ENCODE data around the gene SLC16A1. TPM values are rescaled to one million over a fixed set of nuclear protein-coding genes. Genes with fewer than 3 reads are reported as not detected.

Gene SLC16A1
- polyA plus RNA-seq, 3 donors, result 2.4 to 13.1 (median 10.3) TPM

DNA sequence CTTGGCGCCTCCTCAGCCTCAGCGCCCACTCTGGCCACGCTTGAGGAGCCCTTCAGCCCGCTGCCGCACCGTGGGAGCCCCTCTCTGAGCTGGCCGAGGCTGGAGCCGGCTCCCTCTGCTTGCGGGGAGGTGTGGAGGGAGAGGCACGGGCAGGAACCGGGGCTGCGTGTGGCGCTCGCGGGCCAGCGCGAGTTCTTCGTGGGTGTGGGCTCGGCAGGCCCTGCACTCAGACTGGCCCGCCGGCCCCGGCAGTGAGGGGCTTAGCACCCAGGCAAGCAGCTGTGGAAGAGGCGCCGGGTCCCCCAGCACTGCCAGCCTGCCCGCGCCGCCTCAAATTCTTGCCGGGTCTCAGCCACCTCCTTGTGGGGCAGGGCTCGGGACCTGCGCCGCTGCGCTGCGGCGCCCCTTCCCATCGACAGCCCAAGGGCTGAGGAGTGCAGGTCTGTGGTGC, 61.4 kb downstream of the SLC16A1 start:
- Histone ChIP-seq H3K27me3 (ENCODE audit: control insufficient read depth in 2 of 2, insufficient read depth in 2 of 2, low read length in 2 of 2) (no peaks in the 10 kb centered on the region), H3K79me2 (ENCODE audit: insufficient read depth, low read length) (no peaks in the 10 kb centered on the region), H3K9me3 (replicated peaks in 1 of 2; ENCODE audit: control insufficient read depth in 1 of 2, insufficient read depth in 1 of 2, low read length in 2 of 2) (peaks cover 22 to 26% of the 10 kb centered on the region in 2 donors), H4K20me1 (ENCODE audit: insufficient read depth, low read length) (no peaks in the 10 kb centered on the region), H3K36me3 (replicated peaks in 1 of 2; ENCODE audit: control insufficient read depth in 1 of 2, insufficient read depth in 2 of 2, low read length in 2 of 2) (no peaks in the 10 kb centered on the region), H3K27ac (ENCODE audit: low read depth in 1 of 2, low read length in 2 of 2) (no peak overlapping the region), H3K4me3 (replicated peaks in 1 of 3; ENCODE audit: low read depth in 2 of 3, low read length in 3 of 3) (no peak overlapping the region), H2AFZ (ENCODE audit: insufficient read depth, low read depth, low read length, poor library complexity, severe bottlenecking) (no peak overlapping the region), H3K4me1 (ENCODE audit: control insufficient read depth in 1 of 2, insufficient read depth in 2 of 2, low read length in 2 of 2) (no peaks in the 10 kb centered on the region), H3K4me2 (replicated peaks; ENCODE audit: extremely low read depth, low read length, poor library complexity, severe bottlenecking) (no peak overlapping the region), H3K9ac (ENCODE audit: insufficient read depth, low read length, poor library complexity, severe bottlenecking) (no peak overlapping the region)
- 91% methylated on average over 32 of the region's 35 CpGs for WGBS (ENCODE audit: insufficient coverage)
- TF ChIP-seq, protein P1, sequence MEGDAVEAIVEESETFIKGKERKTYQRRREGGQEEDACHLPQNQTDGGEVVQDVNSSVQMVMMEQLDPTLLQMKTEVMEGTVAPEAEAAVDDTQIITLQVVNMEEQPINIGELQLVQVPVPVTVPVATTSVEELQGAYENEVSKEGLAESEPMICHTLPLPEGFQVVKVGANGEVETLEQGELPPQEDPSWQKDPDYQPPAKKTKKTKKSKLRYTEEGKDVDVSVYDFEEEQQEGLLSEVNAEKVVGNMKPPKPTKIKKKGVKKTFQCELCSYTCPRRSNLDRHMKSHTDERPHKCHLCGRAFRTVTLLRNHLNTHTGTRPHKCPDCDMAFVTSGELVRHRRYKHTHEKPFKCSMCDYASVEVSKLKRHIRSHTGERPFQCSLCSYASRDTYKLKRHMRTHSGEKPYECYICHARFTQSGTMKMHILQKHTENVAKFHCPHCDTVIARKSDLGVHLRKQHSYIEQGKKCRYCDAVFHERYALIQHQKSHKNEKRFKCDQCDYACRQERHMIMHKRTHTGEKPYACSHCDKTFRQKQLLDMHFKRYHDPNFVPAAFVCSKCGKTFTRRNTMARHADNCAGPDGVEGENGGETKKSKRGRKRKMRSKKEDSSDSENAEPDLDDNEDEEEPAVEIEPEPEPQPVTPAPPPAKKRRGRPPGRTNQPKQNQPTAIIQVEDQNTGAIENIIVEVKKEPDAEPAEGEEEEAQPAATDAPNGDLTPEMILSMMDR (IDR thresholded peaks at IDR 0.05), result no peak
- intact Hi-C loops (cut with micrococcal nuclease), result no loop called here
- no peak overlapping the region for H3K4me3 Mint-ChIP-seq
- peaks cover 18 to 44% (median 37%) of the 10 kb centered on the region in 7 donors for H3K9me3 Mint-ChIP-seq
- no peaks in the 10 kb centered on the region for H3K36me3 Mint-ChIP-seq
- no peak for DNase-seq
- H3K27me3 Mint-ChIP-seq (ENCODE audit: low read depth in 3 of 3), result peaks cover 0 to 2% (median 0%) of the 10 kb centered on the region in 3 donors
- no peaks in the 10 kb centered on the region for H3K4me1 Mint-ChIP-seq
- H3K27ac Mint-ChIP-seq, result no peak overlapping the region

DNA sequence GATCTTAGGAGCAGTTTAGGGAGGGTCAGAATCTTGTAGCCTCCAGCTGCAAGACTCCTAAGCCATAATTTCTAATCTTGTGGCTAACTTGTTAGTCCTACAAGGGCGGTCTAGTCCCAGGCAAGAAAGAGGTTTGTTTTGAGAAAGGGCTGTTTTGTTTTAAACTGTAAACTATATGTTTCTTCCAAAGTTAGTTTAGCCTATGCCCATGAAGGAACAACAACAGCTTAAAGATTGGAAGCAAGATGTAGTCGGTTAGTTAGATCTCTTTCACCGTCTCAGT, 62.0 kb downstream of the SLC16A1 start:
- no peaks in the 10 kb centered on the region for H3K4me1 ChIP-seq (ENCODE audit: control insufficient read depth in 1 of 2, insufficient read depth in 2 of 2, low read length in 2 of 2)
- no peak overlapping the region for H3K4me3 ChIP-seq (replicated peaks in 1 of 3; ENCODE audit: low read depth in 2 of 3, low read length in 3 of 3)
- no peaks in the 10 kb centered on the region for H3K36me3 ChIP-seq (replicated peaks in 1 of 2; ENCODE audit: control insufficient read depth in 1 of 2, insufficient read depth in 2 of 2, low read length in 2 of 2)
- no peaks in the 10 kb centered on the region for H3K36me3 Mint-ChIP-seq
- no peak overlapping the region for H3K27ac Mint-ChIP-seq
- H3K9me3 Mint-ChIP-seq, result peaks cover 18 to 44% (median 37%) of the 10 kb centered on the region in 7 donors
- H3K79me2 ChIP-seq (ENCODE audit: insufficient read depth, low read length), result no peaks in the 10 kb centered on the region
- no peak overlapping the region for H3K9ac ChIP-seq (ENCODE audit: insufficient read depth, low read length, poor library complexity, severe bottlenecking)
- no peaks in the 10 kb centered on the region for H4K20me1 ChIP-seq (ENCODE audit: insufficient read depth, low read length)
- H3K9me3 ChIP-seq (replicated peaks in 1 of 2; ENCODE audit: control insufficient read depth in 1 of 2, insufficient read depth in 1 of 2, low read length in 2 of 2), result peaks cover 22 to 26% of the 10 kb centered on the region in 2 donors
- H3K4me2 ChIP-seq (replicated peaks; ENCODE audit: extremely low read depth, low read length, poor library complexity, severe bottlenecking), result no peak overlapping the region
- intact Hi-C loops (cut with micrococcal nuclease), result no loop called here
- no peak overlapping the region for H3K27ac ChIP-seq (ENCODE audit: low read depth in 1 of 2, low read length in 2 of 2)
- 100% methylated on average over 1 of the region's 3 CpGs for WGBS (ENCODE audit: insufficient coverage)
- TF ChIP-seq, protein P1 (IDR thresholded peaks at IDR 0.05), result no peak
- no peaks in the 10 kb centered on the region for H3K27me3 ChIP-seq (ENCODE audit: control insufficient read depth in 2 of 2, insufficient read depth in 2 of 2, low read length in 2 of 2)
- H3K4me3 Mint-ChIP-seq, result no peak overlapping the region
- H3K4me1 Mint-ChIP-seq, result no peaks in the 10 kb centered on the region
- H3K27me3 Mint-ChIP-seq (ENCODE audit: low read depth in 3 of 3), result peaks cover 0 to 2% (median 0%) of the 10 kb centered on the region in 3 donors
- DNase-seq, result no peak
- no peak overlapping the region for H2AFZ ChIP-seq (ENCODE audit: insufficient read depth, low read depth, low read length, poor library complexity, severe bottlenecking)
